GM23338 (cell line): ENCODE data around the gene ZSCAN2. TPM values are rescaled to one million over a fixed set of nuclear protein-coding genes. Genes with fewer than 3 reads are reported as not detected.
A peak's percentile ranks its signal among the peaks of the same experiment; 100 is the strongest.

ENCODE experiments used
- ATAC-seq: fragments of 200-7000 bp; cut with Tn5 transposase; 3 replicates; pipeline ENCODE4 v1.9.1; 2020
- DNase-seq: peaks from one replicate; pipeline ENCODE4 v3.0.0-alpha.2; 2015; ENCODE audit warnings: low spot score
- H2AFZ ChIP-seq: fragments of 200-600 bp; sonication (generic); 2 replicates; pipeline ENCODE4 v1.8.0; 2016; ENCODE audit warnings: antibody characterized with exemption, mild to moderate bottlenecking, moderate library complexity
- H3F3A ChIP-seq: fragments of 200-600 bp; sonication (generic); replicated peaks from 2 replicates; pipeline ENCODE4 v1.8.0; 2017; ENCODE audit warnings: antibody characterized with exemption, mixed run types, low read depth
- H3K27ac ChIP-seq: fragments of 200-600 bp; sonication (generic); 2 replicates; pipeline ENCODE4 v1.6.1; 2016; ENCODE audit warnings: low read depth
- H3K27me3 ChIP-seq: fragments of 200-600 bp; sonication (generic); 2 replicates; pipeline ENCODE4 v1.8.0; 2016; ENCODE audit warnings: mild to moderate bottlenecking, mixed run types, moderate library complexity; ENCODE audit not compliant: insufficient read depth
- H3K36me3 ChIP-seq: fragments of 200-600 bp; sonication (generic); 2 replicates; pipeline ENCODE4 v1.8.0; 2016; ENCODE audit warnings: mild to moderate bottlenecking; ENCODE audit not compliant: insufficient read depth
- H3K4me1 ChIP-seq: fragments of 200-600 bp; sonication (generic); 2 replicates; pipeline ENCODE4 v1.8.0; 2016; ENCODE audit warnings: mild to moderate bottlenecking, moderate library complexity; ENCODE audit not compliant: insufficient read depth
- H3K4me2 ChIP-seq: fragments of 200-600 bp; sonication (generic); 2 replicates; pipeline ENCODE4 v1.7.1; 2017; ENCODE audit warnings: mixed run types
- H3K4me3 ChIP-seq: fragments of 200-600 bp; sonication (generic); 2 replicates; pipeline ENCODE4 v1.6.1; 2016; ENCODE audit warnings: mixed run types
- H3K79me2 ChIP-seq: fragments of 200-600 bp; sonication (generic); replicated peaks from 2 replicates; pipeline ENCODE4 v1.8.0; 2017; ENCODE audit warnings: mild to moderate bottlenecking; ENCODE audit not compliant: insufficient read depth
- H3K9me2 ChIP-seq: fragments of 200-600 bp; sonication (generic); 2 replicates; pipeline ENCODE4 v1.8.0; 2017; ENCODE audit not compliant: insufficient read depth
- H4K20me1 ChIP-seq: fragments of 200-600 bp; sonication (generic); replicated peaks from 2 replicates; pipeline ENCODE4 v1.8.0; 2017; ENCODE audit warnings: mild to moderate bottlenecking; ENCODE audit not compliant: insufficient read depth
- H3K27ac Mint-ChIP-seq: 2 replicates; pipeline ENCODE4 v1.8.0; 2020; ENCODE audit warnings: inconsistent platforms, mild to moderate bottlenecking, moderate library complexity, mixed read lengths
- H3K27me3 Mint-ChIP-seq: 3 replicates; pipeline ENCODE4 v1.8.0; 2022; ENCODE audit warnings: low read depth, mild to moderate bottlenecking, moderate library complexity, mixed read lengths, inconsistent platforms; ENCODE audit not compliant: insufficient read depth, poor library complexity
- H3K36me3 Mint-ChIP-seq: 3 replicates; pipeline ENCODE4 v1.8.0; 2021; ENCODE audit warnings: low read depth, mild to moderate bottlenecking, inconsistent platforms, moderate library complexity, mixed read lengths
- H3K4me1 Mint-ChIP-seq: 3 replicates; pipeline ENCODE4 v1.8.0; 2020; ENCODE audit warnings: mild to moderate bottlenecking, inconsistent platforms, mixed read lengths
- H3K4me3 Mint-ChIP-seq: 3 replicates; pipeline ENCODE4 v1.8.0; 2021; ENCODE audit warnings: moderate library complexity, mild to moderate bottlenecking, inconsistent platforms, mixed read lengths
- H3K9me3 Mint-ChIP-seq: 3 replicates; pipeline ENCODE4 v1.8.0; 2020; ENCODE audit warnings: moderate library complexity, mild to moderate bottlenecking, inconsistent platforms, mixed read lengths
- CREB1 ChIP-seq: fragments of 250-450 bp; sonication (Bioruptor Pico); IDR thresholded peaks from 2 replicates; pipeline ENCODE4 v1.5.0; 2020; ENCODE audit warnings: low read depth, mild to moderate bottlenecking, moderate library complexity
- CTCF ChIP-seq, 2 experiments: fragments of 200-600 bp in 1 of 2; sonication (generic) in 1 of 2; conservative IDR thresholded peaks; 2 replicates each; pipeline versions ENCODE4 v1.5.1 to v1.6.1; 2016 to 2017; ENCODE audit warnings: antibody characterized with exemption in 2 of 2, low read depth in 2 of 2, mild to moderate bottlenecking in 2 of 2, moderate library complexity in 1 of 2
- EZH2 ChIP-seq: fragments of 200-600 bp; sonication (generic); IDR thresholded peaks from one replicate; pipeline ENCODE4 v1.8.0; 2017; ENCODE audit warnings: antibody characterized with exemption, mild to moderate bottlenecking, low read depth; ENCODE audit not compliant: unreplicated experiment
- EZH2phosphoT487 ChIP-seq: fragments of 200-600 bp; sonication (generic); IDR thresholded peaks from one replicate; pipeline ENCODE4 v1.8.1; 2018; ENCODE audit warnings: antibody characterized with exemption; ENCODE audit not compliant: unreplicated experiment
- JUNB ChIP-seq: IDR thresholded peaks from one replicate; pipeline ENCODE4 v1.6.1; 2016; ENCODE audit warnings: antibody characterized with exemption; ENCODE audit not compliant: unreplicated experiment
- NANOG ChIP-seq: IDR thresholded peaks from 2 replicates; pipeline ENCODE4 v1.6.1; 2016; ENCODE audit warnings: antibody characterized with exemption, borderline replicate concordance
- POLR2AphosphoS5 ChIP-seq: IDR thresholded peaks from 2 replicates; pipeline ENCODE4 v1.6.1; 2016; ENCODE audit warnings: antibody characterized with exemption, low read depth
- REST ChIP-seq: IDR thresholded peaks from one replicate; pipeline ENCODE4 v1.6.1; 2018; ENCODE audit warnings: antibody characterized with exemption; ENCODE audit not compliant: unreplicated experiment
- STAT1 ChIP-seq: IDR thresholded peaks from one replicate; pipeline ENCODE4 v1.6.1; 2016; ENCODE audit warnings: antibody characterized with exemption; ENCODE audit not compliant: unreplicated experiment
- ZNF114 ChIP-seq: fragments of 250-450 bp; sonication (Bioruptor Pico); IDR thresholded peaks from 2 replicates; pipeline ENCODE4 v1.5.0; 2020; ENCODE audit warnings: mild to moderate bottlenecking, moderate library complexity
- ZNF331 ChIP-seq: fragments of 250-450 bp; sonication (Bioruptor Pico); IDR thresholded peaks from 2 replicates; pipeline ENCODE4 v1.5.0; 2020; ENCODE audit warnings: low read depth, mild to moderate bottlenecking, moderate library complexity
- ZNF462 ChIP-seq: fragments of 250-450 bp; sonication (Bioruptor Pico); IDR thresholded peaks from 2 replicates; pipeline ENCODE4 v1.5.0; 2020; ENCODE audit warnings: mild to moderate bottlenecking, moderate library complexity
- polyA plus RNA-seq: library from polyadenylated mRNA; unstranded; fragments of >200 nt; fragmentation: Nextera tagmentation; extraction: Ambion mirVana; gene quantifications from 2 replicates; pipeline ENCODE4 v1.2.1, GENCODE V29; 2016
- total RNA-seq: library from RNA; depleted of rRNA; stranded (reverse); fragments of >200 nt; shearing (Covaris generic); gene quantifications from 2 replicates; pipeline ENCODE4 v1.2.3, GENCODE V29; 2014
- TF ChIP-seq, protein P1 (sequence below): IDR thresholded peaks from 2 replicates; pipeline ENCODE4 v1.6.1; 2016; ENCODE audit warnings: antibody characterized with exemption

ZSCAN2 gene
- total and polyA plus RNA-seq, 2 experiments from 2014 or later, result 45.8 to 63.9 TPM

GRCh38 chr15:84611631-84612030 lies 10.8 kb downstream of the ZSCAN2 start:
- peaks cover 2% of the 10 kb centered on the region for H3K27me3 Mint-ChIP-seq
- peak overlapping the region; percentile 74; the same call in 1 of the 2 replicates for H3K27ac ChIP-seq
- TF ChIP-seq JUNB (no peak), ZNF462 (no peak), ZNF331 (CRISPR knock-in tag) (no peak), STAT1 (no peak), CTCF (conservative IDR thresholded peaks at IDR 0.05; ENCODE audit: low read depth in 2 of 2) (no peak), NANOG (no peak), POLR2AphosphoS5 (no peak), EZH2 (no peak), EZH2phosphoT487 (no peak), CREB1 (CRISPR knock-in tag) (no peak), REST (no peak), ZNF114 (CRISPR knock-in tag) (no peak)
- TF ChIP-seq, protein P1, sequence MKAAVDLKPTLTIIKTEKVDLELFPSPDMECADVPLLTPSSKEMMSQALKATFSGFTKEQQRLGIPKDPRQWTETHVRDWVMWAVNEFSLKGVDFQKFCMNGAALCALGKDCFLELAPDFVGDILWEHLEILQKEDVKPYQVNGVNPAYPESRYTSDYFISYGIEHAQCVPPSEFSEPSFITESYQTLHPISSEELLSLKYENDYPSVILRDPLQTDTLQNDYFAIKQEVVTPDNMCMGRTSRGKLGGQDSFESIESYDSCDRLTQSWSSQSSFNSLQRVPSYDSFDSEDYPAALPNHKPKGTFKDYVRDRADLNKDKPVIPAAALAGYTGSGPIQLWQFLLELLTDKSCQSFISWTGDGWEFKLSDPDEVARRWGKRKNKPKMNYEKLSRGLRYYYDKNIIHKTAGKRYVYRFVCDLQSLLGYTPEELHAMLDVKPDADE, result no peak

More at GRCh38 chr15:84611631-84612030, 10.8 kb downstream of the ZSCAN2 start:
- H3K27me3 ChIP-seq, result no peaks in the 10 kb centered on the region
- peaks cover 61% of the 10 kb centered on the region for H3K4me1 ChIP-seq
- DNase-seq, result no peak
- H3F3A ChIP-seq, result peaks cover 9% of the 10 kb centered on the region
- ATAC-seq, result no peak
- H3K4me1 Mint-ChIP-seq, result peaks cover 59% of the 10 kb centered on the region
- peaks cover 77% of the 10 kb centered on the region for H3K36me3 Mint-ChIP-seq
- H3K4me2 ChIP-seq, result no peak overlapping the region
- H2AFZ ChIP-seq, result no peak overlapping the region
- no peak overlapping the region for H3K4me3 Mint-ChIP-seq
- H3K79me2 ChIP-seq, result peaks cover 100% of the 10 kb centered on the region
- H3K9me3 Mint-ChIP-seq, result peaks cover 2% of the 10 kb centered on the region; the same call in 1 of the 3 replicates
- H3K9me2 ChIP-seq, result no peaks in the 10 kb centered on the region
- peaks cover 96% of the 10 kb centered on the region for H4K20me1 ChIP-seq
- H3K4me3 ChIP-seq, result no peak overlapping the region
- peaks cover 28% of the 10 kb centered on the region; the same call in 1 of the 2 replicates for H3K36me3 ChIP-seq
- peak overlapping the region; percentile 51; the same call in 1 of the 2 replicates for H3K27ac Mint-ChIP-seq
